ENCODE measurements around the gene SPATA1. TPM values are rescaled to one million over a fixed set of nuclear protein-coding genes. Genes with fewer than 3 reads are reported as not detected.

Gene SPATA1
- total and polyA plus RNA-seq, 2 of the 13 experiments (the other 11 are each of a cell fraction or from before 2014, with no cell fraction given): 0.70 to 1.4 TPM

DNA sequence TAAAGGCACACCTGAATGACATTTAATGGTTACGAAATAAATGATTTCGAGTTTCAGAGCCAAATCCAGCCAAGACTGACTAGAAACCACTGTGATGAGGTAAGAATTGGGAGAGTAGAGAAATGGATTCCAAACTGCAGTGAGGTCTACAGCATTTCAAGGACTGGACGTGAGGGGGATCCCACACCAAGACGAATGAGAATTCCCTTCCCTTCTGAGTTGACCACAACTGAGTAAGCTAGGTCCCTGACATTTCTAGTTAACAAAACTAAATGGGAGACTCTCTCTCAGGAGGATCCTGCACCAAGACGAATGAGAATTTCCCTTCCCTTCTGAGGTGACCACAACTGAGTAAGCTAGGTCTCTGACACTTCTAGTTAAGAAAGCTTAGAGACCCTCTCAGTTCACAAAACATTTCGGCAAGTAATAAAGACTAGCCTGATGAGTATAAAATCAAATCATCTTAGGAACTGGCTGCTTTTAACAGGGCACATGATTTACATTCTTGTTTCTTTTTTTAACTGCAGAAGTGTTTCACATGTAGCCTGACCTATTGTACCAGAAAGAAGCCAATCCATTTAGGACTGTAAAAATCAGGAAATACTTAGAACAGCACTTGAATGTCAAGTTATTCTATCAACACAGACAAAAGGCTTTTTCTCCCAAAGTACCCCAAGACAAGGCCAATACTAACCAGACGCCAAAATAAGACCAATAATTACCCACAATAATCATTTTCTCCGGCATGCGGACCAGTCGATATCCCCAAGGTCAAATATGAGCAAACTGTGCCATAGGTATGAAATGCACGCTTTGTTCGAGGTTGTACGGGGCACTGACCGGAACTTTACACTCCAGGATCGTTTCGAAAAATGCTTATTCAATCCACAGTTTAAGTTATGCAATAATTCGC is 1.4 kb upstream of the SPATA1 start (continued):
- TF ChIP-seq ZNF746 (CRISPR knock-in tag; IDR thresholded peaks at IDR 0.05) (no peak), ZNF607 (CRISPR knock-in tag; IDR thresholded peaks at IDR 0.05; ENCODE audit: borderline replicate concordance) (no peak), ZNF468 (CRISPR knock-in tag; IDR thresholded peaks at IDR 0.05) (no peak), ZNF552 (CRISPR knock-in tag; IDR thresholded peaks at IDR 0.05; ENCODE audit: borderline replicate concordance) (no peak), MTA3 (CRISPR knock-in tag; IDR thresholded peaks at IDR 0.05) (no peak)
- TF ChIP-seq, protein P1, sequence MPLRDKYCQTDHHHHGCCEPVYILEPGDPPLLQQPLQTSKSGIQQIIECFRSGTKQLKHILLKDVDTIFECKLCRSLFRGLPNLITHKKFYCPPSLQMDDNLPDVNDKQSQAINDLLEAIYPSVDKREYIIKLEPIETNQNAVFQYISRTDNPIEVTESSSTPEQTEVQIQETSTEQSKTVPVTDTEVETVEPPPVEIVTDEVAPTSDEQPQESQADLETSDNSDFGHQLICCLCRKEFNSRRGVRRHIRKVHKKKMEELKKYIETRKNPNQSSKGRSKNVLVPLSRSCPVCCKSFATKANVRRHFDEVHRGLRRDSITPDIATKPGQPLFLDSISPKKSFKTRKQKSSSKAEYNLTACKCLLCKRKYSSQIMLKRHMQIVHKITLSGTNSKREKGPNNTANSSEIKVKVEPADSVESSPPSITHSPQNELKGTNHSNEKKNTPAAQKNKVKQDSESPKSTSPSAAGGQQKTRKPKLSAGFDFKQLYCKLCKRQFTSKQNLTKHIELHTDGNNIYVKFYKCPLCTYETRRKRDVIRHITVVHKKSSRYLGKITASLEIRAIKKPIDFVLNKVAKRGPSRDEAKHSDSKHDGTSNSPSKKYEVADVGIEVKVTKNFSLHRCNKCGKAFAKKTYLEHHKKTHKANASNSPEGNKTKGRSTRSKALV (CRISPR knock-in tag; IDR thresholded peaks at IDR 0.05): 0 out of 2 replicates have a peak, but pooled peaks have one; percentile 28
- TF ChIP-seq, protein P2, sequence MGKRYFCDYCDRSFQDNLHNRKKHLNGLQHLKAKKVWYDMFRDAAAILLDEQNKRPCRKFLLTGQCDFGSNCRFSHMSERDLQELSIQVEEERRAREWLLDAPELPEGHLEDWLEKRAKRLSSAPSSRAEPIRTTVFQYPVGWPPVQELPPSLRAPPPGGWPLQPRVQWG (CRISPR knock-in tag; IDR thresholded peaks at IDR 0.05; ENCODE audit: borderline replicate concordance, low read depth): no peak
- TF ChIP-seq, protein P3, sequence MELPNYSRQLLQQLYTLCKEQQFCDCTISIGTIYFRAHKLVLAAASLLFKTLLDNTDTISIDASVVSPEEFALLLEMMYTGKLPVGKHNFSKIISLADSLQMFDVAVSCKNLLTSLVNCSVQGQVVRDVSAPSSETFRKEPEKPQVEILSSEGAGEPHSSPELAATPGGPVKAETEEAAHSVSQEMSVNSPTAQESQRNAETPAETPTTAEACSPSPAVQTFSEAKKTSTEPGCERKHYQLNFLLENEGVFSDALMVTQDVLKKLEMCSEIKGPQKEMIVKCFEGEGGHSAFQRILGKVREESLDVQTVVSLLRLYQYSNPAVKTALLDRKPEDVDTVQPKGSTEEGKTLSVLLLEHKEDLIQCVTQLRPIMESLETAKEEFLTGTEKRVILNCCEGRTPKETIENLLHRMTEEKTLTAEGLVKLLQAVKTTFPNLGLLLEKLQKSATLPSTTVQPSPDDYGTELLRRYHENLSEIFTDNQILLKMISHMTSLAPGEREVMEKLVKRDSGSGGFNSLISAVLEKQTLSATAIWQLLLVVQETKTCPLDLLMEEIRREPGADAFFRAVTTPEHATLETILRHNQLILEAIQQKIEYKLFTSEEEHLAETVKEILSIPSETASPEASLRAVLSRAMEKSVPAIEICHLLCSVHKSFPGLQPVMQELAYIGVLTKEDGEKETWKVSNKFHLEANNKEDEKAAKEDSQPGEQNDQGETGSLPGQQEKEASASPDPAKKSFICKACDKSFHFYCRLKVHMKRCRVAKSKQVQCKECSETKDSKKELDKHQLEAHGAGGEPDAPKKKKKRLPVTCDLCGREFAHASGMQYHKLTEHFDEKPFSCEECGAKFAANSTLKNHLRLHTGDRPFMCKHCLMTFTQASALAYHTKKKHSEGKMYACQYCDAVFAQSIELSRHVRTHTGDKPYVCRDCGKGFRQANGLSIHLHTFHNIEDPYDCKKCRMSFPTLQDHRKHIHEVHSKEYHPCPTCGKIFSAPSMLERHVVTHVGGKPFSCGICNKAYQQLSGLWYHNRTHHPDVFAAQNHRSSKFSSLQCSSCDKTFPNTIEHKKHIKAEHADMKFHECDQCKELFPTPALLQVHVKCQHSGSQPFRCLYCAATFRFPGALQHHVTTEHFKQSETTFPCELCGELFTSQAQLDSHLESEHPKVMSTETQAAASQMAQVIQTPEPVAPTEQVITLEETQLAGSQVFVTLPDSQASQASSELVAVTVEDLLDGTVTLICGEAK (IDR thresholded peaks at IDR 0.05): no peak
- TF ChIP-seq, protein P3 (CRISPR knock-in tag; IDR thresholded peaks at IDR 0.05): no peak
- TF ChIP-seq, protein P4, sequence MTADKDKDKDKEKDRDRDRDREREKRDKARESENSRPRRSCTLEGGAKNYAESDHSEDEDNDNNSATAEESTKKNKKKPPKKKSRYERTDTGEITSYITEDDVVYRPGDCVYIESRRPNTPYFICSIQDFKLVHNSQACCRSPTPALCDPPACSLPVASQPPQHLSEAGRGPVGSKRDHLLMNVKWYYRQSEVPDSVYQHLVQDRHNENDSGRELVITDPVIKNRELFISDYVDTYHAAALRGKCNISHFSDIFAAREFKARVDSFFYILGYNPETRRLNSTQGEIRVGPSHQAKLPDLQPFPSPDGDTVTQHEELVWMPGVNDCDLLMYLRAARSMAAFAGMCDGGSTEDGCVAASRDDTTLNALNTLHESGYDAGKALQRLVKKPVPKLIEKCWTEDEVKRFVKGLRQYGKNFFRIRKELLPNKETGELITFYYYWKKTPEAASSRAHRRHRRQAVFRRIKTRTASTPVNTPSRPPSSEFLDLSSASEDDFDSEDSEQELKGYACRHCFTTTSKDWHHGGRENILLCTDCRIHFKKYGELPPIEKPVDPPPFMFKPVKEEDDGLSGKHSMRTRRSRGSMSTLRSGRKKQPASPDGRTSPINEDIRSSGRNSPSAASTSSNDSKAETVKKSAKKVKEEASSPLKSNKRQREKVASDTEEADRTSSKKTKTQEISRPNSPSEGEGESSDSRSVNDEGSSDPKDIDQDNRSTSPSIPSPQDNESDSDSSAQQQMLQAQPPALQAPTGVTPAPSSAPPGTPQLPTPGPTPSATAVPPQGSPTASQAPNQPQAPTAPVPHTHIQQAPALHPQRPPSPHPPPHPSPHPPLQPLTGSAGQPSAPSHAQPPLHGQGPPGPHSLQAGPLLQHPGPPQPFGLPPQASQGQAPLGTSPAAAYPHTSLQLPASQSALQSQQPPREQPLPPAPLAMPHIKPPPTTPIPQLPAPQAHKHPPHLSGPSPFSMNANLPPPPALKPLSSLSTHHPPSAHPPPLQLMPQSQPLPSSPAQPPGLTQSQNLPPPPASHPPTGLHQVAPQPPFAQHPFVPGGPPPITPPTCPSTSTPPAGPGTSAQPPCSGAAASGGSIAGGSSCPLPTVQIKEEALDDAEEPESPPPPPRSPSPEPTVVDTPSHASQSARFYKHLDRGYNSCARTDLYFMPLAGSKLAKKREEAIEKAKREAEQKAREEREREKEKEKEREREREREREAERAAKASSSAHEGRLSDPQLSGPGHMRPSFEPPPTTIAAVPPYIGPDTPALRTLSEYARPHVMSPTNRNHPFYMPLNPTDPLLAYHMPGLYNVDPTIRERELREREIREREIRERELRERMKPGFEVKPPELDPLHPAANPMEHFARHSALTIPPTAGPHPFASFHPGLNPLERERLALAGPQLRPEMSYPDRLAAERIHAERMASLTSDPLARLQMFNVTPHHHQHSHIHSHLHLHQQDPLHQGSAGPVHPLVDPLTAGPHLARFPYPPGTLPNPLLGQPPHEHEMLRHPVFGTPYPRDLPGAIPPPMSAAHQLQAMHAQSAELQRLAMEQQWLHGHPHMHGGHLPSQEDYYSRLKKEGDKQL (CRISPR knock-in tag; IDR thresholded peaks at IDR 0.05; ENCODE audit: low read depth): peak; percentile 20; the same call in 1 of the 2 replicates
